HT-29 (cell line): ENCODE data around the gene THAP9. TPM values are rescaled to one million over a fixed set of nuclear protein-coding genes. Genes with fewer than 3 reads are reported as not detected.

Experiments used
- DNase-seq: peaks from one replicate; pipeline ENCODE4 v3.0.0-alpha.2; 2015; ENCODE audit warnings: low spot score
- small RNA-seq: library from RNA; depleted of rRNA; stranded (forward); fragments of <200 nt; gene quantifications from one replicate; pipeline ENCODE3, GENCODE V24; 2014
- total RNA-seq: library from RNA; depleted of rRNA; stranded (reverse); fragments of >200 nt; shearing (Covaris generic); gene quantifications from 2 replicates; pipeline ENCODE4 v1.2.3, GENCODE V29; 2014; rRNA removed

The THAP9 gene
- total RNA-seq, 1 experiment from 2014 or later, result 3.3 TPM

GRCh38 chr4:82957045-82957444 lies 56.5 kb downstream of the THAP9 start:
- DNase-seq, result no peak

DNA sequence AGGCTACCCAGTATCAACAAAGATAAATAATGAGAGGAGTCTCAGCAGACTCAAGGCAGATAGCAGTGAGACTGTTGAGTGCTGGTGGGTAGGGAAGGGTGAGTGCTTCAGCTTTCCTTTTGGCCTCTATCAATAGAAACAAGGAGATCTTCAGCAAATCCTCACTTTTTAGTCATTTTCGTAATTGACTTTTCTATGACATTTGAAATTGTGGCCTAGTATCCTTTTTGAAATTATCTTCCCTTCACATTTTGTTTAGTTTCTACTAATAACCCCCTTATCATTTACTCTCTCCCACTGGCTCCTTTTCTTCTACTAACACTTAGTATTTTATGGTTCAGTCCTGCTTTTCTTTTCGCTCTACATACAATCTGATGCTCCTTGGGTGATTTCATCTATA lies 65.2 kb downstream of the THAP9 start:
- no peak for DNase-seq

DNA sequence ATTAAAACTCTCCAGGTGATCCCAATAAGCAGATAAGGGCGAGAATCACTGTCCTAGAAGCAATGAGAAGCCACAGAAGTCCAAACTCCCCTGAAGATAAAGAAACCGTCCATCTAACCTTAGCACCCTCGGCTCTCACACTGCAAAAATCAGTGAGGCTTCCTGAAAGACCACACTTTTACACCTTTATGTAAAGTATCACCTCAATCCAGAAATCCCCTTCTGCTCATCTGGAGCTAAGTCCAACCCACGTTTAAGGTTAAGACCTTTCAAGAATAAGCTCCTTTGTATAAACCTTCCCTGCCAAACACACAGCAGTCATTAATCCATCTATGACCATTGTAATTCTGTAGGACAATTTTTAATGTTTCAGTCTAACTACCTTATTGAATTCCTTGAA lies 68.4 kb downstream of the THAP9 start:
- DNase-seq, result no peak

DNA sequence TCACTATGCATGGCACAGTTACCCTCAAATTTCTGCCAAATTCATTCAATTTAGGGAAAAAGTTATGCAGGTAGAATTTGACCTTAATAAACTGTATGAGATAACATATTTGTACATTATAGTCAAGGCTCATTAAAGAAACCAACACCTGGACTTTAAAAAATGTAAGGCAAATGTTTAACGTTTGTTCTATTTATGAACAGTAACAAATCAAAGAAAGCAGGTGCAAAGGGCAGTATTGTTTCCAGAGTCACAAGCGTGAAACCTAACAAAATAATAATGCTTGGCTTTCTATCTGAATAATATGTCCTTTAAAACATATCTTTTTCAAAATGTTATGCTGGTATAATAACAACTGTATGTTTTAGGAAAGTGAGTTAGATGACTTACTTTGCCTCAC lies 68.9 kb downstream of the THAP9 start:
- DNase-seq, result no peak

Small RNA genes lying within 50 kb of the gene (small RNA-seq; reads per million reads assigned to genes)
- gene RF00019, result not detected

Other genes with a start within 250 kb of the THAP9 start
- gene SCD5, start 101.9 kb upstream of the THAP9 start, total RNA-seq, result 0.13 and 0.18 TPM in 2 replicates
- gene SEC31A, start 9.6 kb upstream of the THAP9 start, total RNA-seq, result 60.6 and 68.9 TPM in 2 replicates
- gene LIN54, start 110.1 kb downstream of the THAP9 start, total RNA-seq, result 17.4 and 17.5 TPM in 2 replicates
- gene COPS4, start 134.4 kb downstream of the THAP9 start, total RNA-seq, result 21.9 and 27.0 TPM in 2 replicates
- gene PLAC8, start 214.0 kb downstream of the THAP9 start, total RNA-seq, result 9.8 and 10.8 TPM in 2 replicates